GM18526 (cell line): ENCODE results near the gene ATP11A.

ENCODE experiments used
- POLR2A ChIP-seq: IDR thresholded peaks from 3 replicates; pipeline ENCODE4 v1.6.1; 2011; ENCODE audit not compliant: insufficient read length; ENCODE audit errors: extremely low read depth

ATP11A gene

GRCh38 chr13:112697756-112698655 is 8.2 kb downstream of the ATP11A start:
- TF ChIP-seq POLR2A: no peak

GRCh38 chr13:112699322-112699918 is 9.6 kb downstream of the ATP11A start:
- TF ChIP-seq POLR2A: no peak

DNA sequence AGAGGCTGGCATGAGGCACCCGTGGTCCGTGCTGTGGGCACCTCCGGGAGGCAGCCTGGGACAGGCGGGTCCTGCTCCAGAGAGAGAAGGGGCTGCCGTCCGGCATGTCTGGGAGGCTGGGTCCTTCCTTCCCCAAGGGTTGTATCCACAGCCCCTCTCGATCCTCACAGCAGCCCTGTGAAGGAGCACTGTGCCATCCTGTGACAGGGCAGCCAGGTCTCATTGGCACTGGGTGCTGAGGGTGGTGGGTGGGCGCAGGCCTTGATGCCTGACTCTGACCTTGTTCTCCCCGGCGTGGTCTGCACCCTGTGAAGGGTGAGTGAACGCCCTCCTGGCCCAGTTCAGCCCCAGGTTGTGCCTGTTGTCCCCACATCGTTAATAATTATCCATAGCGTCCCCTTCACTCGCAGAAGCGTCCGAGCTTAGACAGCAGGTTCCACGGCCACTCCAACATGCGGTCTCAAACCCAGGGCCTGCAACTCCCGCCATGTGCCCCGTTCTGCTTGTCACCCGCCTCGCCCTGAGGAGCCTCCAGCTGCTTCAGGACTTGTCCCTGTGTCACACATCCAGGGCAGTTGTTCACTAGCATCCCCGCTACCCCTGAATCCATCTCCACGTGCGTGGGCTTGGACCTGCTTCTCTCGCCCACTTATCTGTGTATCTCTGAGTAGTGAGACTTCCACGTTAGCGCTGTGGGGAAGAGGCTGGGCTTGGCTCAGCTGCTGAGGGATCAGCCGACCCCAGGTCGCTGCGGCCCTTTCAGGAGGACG is 10.6 kb downstream of the ATP11A start:
- TF ChIP-seq POLR2A: no peak

DNA sequence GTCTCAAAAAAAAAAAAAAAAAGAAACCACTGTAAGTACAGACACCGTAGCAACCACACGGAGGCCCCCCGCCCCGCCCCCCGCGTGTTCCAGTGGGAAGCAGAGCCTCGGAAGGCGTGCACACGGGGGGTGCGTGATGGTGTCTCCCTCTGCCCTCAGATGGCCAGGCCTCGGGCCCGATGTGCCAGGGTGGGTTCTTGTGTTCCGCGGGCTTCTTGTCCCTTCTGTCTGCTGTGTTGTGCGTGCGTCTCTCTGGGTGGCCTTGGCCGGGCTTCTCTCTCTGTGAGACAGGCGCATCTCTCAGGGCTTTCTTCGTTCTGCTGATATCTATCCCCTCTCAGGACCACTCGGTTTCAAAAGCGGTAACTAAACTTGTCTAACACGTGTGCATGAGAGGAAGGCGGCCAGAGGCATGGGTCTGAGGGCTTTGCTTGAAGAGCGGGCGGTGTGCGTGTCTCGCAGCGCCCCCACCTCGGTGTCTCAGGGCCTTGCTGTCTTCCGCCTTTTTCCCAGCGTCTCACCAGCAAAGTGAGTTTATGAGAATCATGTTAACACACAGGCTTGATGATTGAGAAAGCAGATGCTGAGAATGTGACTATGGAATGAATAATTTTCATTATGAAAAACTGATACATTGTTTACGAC is 12.6 kb downstream of the ATP11A start:
- TF ChIP-seq POLR2A: no peak

DNA sequence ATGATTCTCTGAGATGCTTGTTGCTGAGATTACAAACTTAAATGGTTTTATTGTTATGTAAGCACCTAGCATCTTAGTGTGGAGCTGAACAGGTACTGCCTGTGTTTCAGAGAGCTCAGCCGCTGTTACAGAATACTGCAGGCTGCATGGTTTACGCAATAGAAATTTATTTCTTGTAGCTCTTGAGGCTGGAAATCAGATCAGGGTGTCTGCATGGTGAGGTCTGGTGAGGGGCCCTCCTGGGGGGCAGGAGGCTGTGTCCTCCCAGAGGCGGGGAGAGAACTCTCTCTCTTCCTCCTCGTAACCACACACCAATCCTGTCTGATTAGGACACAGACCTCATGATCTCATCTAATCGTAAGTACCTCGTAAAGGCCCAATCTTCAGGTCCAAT is 13.1 kb downstream of the ATP11A start:
- TF ChIP-seq POLR2A: no peak

DNA sequence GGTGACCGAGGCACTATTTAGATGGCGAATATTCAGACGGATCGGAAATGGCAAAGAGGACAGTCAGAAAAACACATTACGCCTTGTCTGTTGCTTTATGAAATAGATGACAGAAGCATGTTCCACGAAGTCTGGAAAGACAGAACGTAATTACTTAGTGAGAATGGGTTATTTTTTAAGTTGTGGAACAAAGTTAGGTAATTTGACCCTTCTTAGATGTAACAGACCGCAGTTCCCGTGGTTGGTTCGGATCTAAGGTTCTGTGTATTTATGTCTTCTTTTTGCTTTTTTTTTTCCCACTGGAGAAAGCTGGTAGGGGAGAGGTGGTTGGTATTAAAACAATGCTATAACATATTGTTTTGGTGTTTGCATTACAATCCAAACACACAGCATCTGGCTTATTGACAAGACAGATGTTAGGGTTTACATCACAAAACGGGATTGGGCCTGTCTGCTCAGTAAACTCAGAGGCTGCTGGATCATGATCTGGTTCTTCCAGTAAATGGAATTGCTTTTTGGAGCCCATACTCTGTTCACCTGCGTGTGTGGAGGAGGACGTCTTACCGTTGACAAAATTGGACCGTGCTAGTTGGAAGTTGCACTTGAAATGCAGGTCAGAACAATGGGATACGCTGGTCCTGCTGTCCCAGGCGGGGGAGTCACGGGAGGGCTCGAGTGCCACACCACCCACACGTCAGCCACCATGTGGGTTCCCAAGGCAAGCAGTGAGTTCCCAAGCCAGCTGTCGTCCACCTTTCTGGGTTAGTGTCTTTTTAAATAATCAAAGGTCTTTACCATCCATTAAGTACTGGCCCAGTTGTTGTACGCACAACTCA is 13.8 kb downstream of the ATP11A start:
- no peak for TF ChIP-seq POLR2A

DNA sequence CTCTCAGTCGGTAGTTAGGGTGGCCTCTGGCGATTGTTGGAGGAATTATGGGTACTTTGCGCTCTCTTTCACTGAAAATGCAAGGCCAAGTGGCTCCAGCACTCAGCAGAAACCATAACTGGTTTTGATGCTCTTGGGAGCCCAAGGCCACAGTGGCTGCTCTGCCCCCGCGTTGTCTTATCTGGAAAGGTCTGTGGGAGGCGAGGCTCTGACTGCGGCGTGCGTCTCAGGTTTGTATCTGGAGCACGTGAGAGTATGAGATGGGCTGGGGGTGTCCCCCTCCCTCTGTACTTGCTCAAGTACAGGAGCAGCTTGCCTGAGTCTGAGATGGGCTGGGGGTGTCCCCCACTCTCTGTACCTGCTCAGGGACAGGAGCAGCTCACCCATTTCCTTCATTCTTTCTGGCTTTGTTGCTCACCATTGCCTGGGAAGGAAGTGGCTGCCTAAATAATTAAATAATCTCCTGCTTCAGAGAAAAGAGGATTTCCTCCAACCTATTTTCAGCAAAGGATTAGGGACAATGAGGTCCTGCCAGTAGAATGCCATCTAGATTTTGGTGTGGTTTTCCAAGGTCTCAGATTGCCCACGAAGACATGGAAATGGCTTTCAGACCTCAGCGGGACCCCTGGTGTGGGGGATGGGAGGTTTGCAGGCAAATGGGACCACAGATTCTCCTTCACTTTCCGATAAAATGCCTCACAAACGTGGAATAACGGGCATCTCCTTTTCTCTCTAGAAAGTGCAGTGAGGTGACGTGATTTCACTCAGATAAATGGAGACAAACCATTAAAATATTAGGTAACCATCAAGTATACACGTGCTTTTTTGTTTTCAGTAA is 14.7 kb downstream of the ATP11A start:
- TF ChIP-seq POLR2A: no peak

- no peak for TF ChIP-seq POLR2A
Observed at GRCh38 chr13:112705286-112705685, 15.4 kb downstream of the ATP11A start.

- TF ChIP-seq POLR2A: no peak
Observed at GRCh38 chr13:112706171-112706570, 16.3 kb downstream of the ATP11A start.

GRCh38 chr13:112708560-112709240 is 18.9 kb downstream of the ATP11A start:
- no peak for TF ChIP-seq POLR2A

DNA sequence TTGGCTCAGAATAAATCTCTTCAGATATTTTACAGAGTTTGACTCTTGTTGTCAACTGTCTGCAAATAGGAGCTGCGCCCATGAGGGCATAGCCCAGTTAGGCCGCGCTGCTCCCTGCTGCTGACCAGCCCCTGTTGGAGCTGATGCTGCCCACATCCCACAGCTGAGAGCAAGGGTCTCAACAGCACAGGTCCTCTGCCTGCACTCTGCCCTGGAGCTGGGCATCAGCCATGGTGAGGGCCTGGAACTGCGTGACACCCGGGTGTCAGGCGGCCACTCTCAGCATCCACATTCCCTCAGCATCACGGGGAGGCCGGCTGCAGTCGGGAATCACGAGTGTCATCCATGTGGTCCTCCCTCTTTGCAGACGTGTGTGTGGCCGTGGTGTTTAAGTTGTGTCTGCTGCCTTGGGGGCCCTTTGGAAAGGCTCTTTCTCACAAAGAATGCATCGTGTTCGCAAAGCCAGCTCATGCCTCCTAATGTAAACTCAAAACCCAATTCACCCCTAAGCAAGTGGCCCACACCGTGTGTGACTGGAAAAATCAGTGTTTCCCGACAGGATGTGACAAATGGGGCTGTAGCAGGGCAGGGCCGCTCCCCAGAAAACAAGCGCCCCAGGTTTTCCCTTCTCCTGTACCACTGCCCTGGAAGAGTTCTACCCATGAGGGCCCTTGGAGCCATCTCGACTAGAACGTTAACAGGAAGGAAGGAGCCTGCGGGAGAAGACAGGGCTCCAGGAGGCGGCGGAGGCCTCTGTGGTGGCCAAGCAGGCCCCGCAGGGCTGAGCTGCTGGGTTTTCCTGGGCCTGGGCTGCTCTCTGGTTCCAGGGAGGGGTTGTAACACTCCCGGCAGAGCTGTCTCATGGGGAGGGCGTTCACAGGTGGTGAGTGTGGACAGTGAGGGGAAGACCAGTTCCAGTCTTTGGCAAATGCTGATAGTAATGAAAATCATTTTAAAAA is 20.3 kb downstream of the ATP11A start:
- no peak for TF ChIP-seq POLR2A
